T-cell (primary cell): ENCODE measurements around the gene POMGNT2. TPM values are rescaled to one million over a fixed set of nuclear protein-coding genes. Genes with fewer than 3 reads are reported as not detected.

Source experiments
- ATAC-seq, 4 experiments: fragments of 200-7000 bp in 3 of 4; fragments of 150-1000 bp in 1 of 4; cut with Tn5 transposase; replicated peaks in 1 of 4; 1 replicate in 3 of 4; 2 replicates in 1 of 4; pipeline ENCODE4 v1.10.0; 2021; ENCODE audit warnings: moderate library complexity in 3 of 4, mild to moderate bottlenecking in 2 of 4, moderate number of reproducible peaks in 1 of 4
- CTCF ChIA-PET, 2 donors: fragments of 300-600 bp; sonication (Branson Sonifier 250); formaldehyde crosslinking; loops; one replicate each; lab custom pipeline; 2022; ENCODE audit warnings: antibody characterized with exemption in 2 of 2; lab: Charles Lee
- POLR2A ChIA-PET, 2 donors: fragments of 300-600 bp; sonication (Branson Sonifier 250); formaldehyde crosslinking; loops; one replicate each; lab custom pipeline; 2022; ENCODE audit warnings: antibody characterized with exemption in 2 of 2; lab: Charles Lee
- DNase-seq, 35 experiments: peaks; one replicate each; pipeline versions ENCODE4 v3.0.0 to v3.0.0-alpha.2; 2013 to 2023
- H3K27ac ChIP-seq: one replicate; pipeline ENCODE4 v1.5.1; 2013; ENCODE audit warnings: low read length
- H3K27me3 ChIP-seq, 2 experiments: replicated peaks in 1 of 2; 1 replicate in 1 of 2; 2 replicates in 1 of 2; pipeline versions ENCODE4 v1.6.1 to v1.7.0; 2013; ENCODE audit warnings: low read length in 1 of 2, mixed read lengths in 1 of 2; ENCODE audit not compliant: control insufficient read depth in 2 of 2, insufficient read depth in 2 of 2; ENCODE audit errors: extremely low read depth in 1 of 2
- H3K36me3 ChIP-seq, 2 donors: 1 replicate in 1 of 2; 2 replicates in 1 of 2; pipeline versions ENCODE4 v1.6.1 to v1.7.0; 2013; ENCODE audit warnings: low read length in 1 of 2; ENCODE audit not compliant: control insufficient read depth in 2 of 2, insufficient read depth in 1 of 2; ENCODE audit errors: extremely low read depth in 1 of 2
- H3K4me1 ChIP-seq, 2 experiments: 1 replicate in 1 of 2; 2 replicates in 1 of 2; pipeline versions ENCODE4 v1.6.1 to v1.7.0; 2013; ENCODE audit warnings: low read length in 2 of 2, mixed read lengths in 1 of 2; ENCODE audit not compliant: insufficient read depth in 2 of 2, control insufficient read depth in 1 of 2; ENCODE audit errors: extremely low read depth in 1 of 2
- H3K4me3 ChIP-seq, 2 donors: 1 replicate in 1 of 2; 2 replicates in 1 of 2; pipeline versions ENCODE4 v1.5.1 to v1.7.0; 2013; ENCODE audit warnings: mild to moderate bottlenecking in 2 of 2, low read length in 1 of 2, moderate library complexity in 1 of 2; ENCODE audit not compliant: control insufficient read depth in 1 of 2; ENCODE audit errors: extremely low read depth in 1 of 2
- H3K9me3 ChIP-seq: 2 replicates; pipeline ENCODE4 v1.7.0; 2013
- H3K27ac Mint-ChIP-seq, 2 donors: one replicate each; pipeline ENCODE4 v1.8.0; 2020 to 2021; ENCODE audit warnings: mild to moderate bottlenecking in 2 of 2, mixed read lengths in 2 of 2
- H3K27me3 Mint-ChIP-seq, 2 donors: one replicate each; pipeline ENCODE4 v1.8.0; 2021 to 2022; ENCODE audit warnings: mixed read lengths in 2 of 2
- H3K36me3 Mint-ChIP-seq: one replicate; pipeline ENCODE4 v1.8.0; 2021; ENCODE audit warnings: mixed read lengths
- H3K4me1 Mint-ChIP-seq, 3 donors: one replicate each; pipeline ENCODE4 v1.8.0; 2020 to 2022; ENCODE audit warnings: mixed read lengths in 3 of 3, mild to moderate bottlenecking in 1 of 3
- H3K4me3 Mint-ChIP-seq, 3 donors: one replicate each; pipeline ENCODE4 v1.8.0; 2020 to 2022; ENCODE audit warnings: mild to moderate bottlenecking in 3 of 3, mixed read lengths in 3 of 3, moderate library complexity in 3 of 3
- H3K9me3 Mint-ChIP-seq, 3 donors: one replicate each; pipeline ENCODE4 v1.8.0; 2020 to 2022; ENCODE audit warnings: mixed read lengths in 3 of 3
- WGBS: methylation state at CpG from one replicate; pipeline ENCODE4 v1.1.5; 2013; ENCODE audit warnings: missing lambda C conversion rate; ENCODE audit not compliant: insufficient coverage; 5-methylcytosine and 5-hydroxymethylcytosine counted together
- total RNA-seq, 35 experiments: library from RNA in 6 of 35; stranded (reverse) in 6 of 35; fragments of 120-200 nt in 1 of 35; gene quantifications; one replicate each; pipeline versions ENCODE4 v1.2.1 to v1.2.4 and lab custom pipeline; 2013 to 2026

Gene POMGNT2
- total RNA-seq, 5 donors from 2014 or later (not counting 1 experiment from before 2014, with no cell fraction given), result 4.6 to 6.3 (median 5.6) TPM

- no peaks in the 10 kb centered on the region for H3K9me3 ChIP-seq
- Mint-ChIP-seq H3K27ac (no peak overlapping the region), H3K4me1 (peaks cover 3 to 9% (median 6%) of the 10 kb centered on the region in 3 donors), H3K4me3 (no peak overlapping the region), H3K9me3 (no peaks in the 10 kb centered on the region), H3K36me3 (no peaks in the 10 kb centered on the region), H3K27me3 (peaks cover 0 to 4% of the 10 kb centered on the region in 2 donors)
- DNase-seq (no peak), ATAC-seq (no peak)
- ChIA-PET POLR2A (no interaction called here), CTCF (no interaction called here)
- no peaks in the 10 kb centered on the region for H3K4me1 ChIP-seq
- H3K27ac ChIP-seq, result no peak overlapping the region
- H3K36me3 ChIP-seq, result no peaks in the 10 kb centered on the region
- WGBS, result 63% methylated on average over 3 of the region's 7 CpGs
- no peak overlapping the region for H3K4me3 ChIP-seq
- peaks cover 0 to 6% of the 10 kb centered on the region in 2 experiments for H3K27me3 ChIP-seq
Measured at GRCh38 chr3:43144761-43145490, 39.0 kb upstream of the POMGNT2 start.

GRCh38 chr3:43142472-43142871 is 36.6 kb upstream of the POMGNT2 start:
- no peaks in the 10 kb centered on the region for H3K36me3 ChIP-seq
- DNase-seq, result no peak
- POLR2A ChIA-PET, result interaction anchor here in 1 of 2 donors (0.6 kb wide), 1 partner anchor 9 kb away, joined by 3 read pairs; no protein-coding TSS in a partner anchor
- H3K4me1 Mint-ChIP-seq, result peaks cover 3 to 9% (median 6%) of the 10 kb centered on the region in 3 donors
- peaks cover 0 to 6% of the 10 kb centered on the region in 2 experiments for H3K27me3 ChIP-seq
- H3K9me3 Mint-ChIP-seq, result peaks cover 0 to 4% (median 0%) of the 10 kb centered on the region in 3 donors
- peaks cover 4% of the 10 kb centered on the region for H3K36me3 Mint-ChIP-seq
- no peaks in the 10 kb centered on the region for H3K4me1 ChIP-seq
- CTCF ChIA-PET, result interaction anchor here (0.6 to 0.7 kb wide), 2 partner anchors 12 to 439 kb away, joined by 3 to 6 read pairs; no protein-coding TSS in a partner anchor
- no peak for ATAC-seq
- no peak overlapping the region for H3K27ac Mint-ChIP-seq
- no peak overlapping the region for H3K4me3 Mint-ChIP-seq
- H3K4me3 ChIP-seq, result no peak overlapping the region
- no peaks in the 10 kb centered on the region for H3K9me3 ChIP-seq
- H3K27me3 Mint-ChIP-seq, result peaks cover 0 to 4% of the 10 kb centered on the region in 2 donors
- WGBS, result 44% methylated on average over 1 of the region's 3 CpGs
- no peak overlapping the region for H3K27ac ChIP-seq

DNA sequence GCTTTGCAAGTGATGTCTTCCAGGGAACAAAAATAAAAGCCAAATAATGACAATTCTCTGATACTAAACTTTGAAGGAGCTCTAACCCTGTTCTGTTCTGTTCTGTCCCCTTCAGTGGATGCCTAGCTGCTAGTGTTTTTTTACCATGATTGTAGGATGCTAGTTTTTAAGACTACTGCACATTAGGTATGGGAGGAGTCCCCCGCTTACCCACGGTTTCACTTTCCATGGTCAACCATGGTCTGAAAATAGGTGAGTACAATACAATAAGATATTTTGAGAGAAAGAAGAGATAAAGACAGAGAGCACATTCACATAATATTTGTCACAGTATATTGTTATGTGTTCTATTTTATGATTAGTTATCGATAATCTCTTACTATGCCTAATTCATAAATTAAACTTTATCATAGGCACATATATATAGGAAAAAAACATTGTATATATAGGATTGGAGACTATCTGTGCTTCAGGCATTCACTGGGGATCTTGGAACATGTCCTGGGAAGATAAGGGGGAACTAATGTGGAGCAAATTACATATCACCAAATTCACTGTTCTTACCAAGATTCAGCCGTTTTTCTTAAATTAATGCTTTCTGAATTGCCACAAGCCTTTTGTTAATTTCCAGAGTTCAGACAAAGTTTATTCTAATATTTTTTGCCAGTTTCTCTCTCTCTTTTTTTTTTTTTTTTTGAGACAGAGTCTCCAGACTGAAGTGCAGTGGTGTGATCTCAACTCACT is 32.8 kb upstream of the POMGNT2 start:
- Mint-ChIP-seq H3K36me3 (peaks cover 10% of the 10 kb centered on the region), H3K27ac (no peak overlapping the region), H3K4me1 (peaks cover 3 to 9% (median 6%) of the 10 kb centered on the region in 3 donors), H3K27me3 (peaks cover 0 to 4% of the 10 kb centered on the region in 2 donors), H3K4me3 (no peak overlapping the region), H3K9me3 (peaks cover 6 to 15% (median 8%) of the 10 kb centered on the region in 3 donors)
- CTCF ChIA-PET, result no interaction called here
- Histone ChIP-seq H3K4me3 (no peak overlapping the region), H3K27me3 (no peaks in the 10 kb centered on the region), H3K9me3 (peaks cover 3% of the 10 kb centered on the region), H3K4me1 (no peaks in the 10 kb centered on the region), H3K36me3 (no peaks in the 10 kb centered on the region), H3K27ac (no peak overlapping the region)
- ATAC-seq (no peak), DNase-seq (no peak)
- WGBS, result no CpG with 5 or more reads among the region's 4 CpGs
- POLR2A ChIA-PET, result no interaction called here

DNA sequence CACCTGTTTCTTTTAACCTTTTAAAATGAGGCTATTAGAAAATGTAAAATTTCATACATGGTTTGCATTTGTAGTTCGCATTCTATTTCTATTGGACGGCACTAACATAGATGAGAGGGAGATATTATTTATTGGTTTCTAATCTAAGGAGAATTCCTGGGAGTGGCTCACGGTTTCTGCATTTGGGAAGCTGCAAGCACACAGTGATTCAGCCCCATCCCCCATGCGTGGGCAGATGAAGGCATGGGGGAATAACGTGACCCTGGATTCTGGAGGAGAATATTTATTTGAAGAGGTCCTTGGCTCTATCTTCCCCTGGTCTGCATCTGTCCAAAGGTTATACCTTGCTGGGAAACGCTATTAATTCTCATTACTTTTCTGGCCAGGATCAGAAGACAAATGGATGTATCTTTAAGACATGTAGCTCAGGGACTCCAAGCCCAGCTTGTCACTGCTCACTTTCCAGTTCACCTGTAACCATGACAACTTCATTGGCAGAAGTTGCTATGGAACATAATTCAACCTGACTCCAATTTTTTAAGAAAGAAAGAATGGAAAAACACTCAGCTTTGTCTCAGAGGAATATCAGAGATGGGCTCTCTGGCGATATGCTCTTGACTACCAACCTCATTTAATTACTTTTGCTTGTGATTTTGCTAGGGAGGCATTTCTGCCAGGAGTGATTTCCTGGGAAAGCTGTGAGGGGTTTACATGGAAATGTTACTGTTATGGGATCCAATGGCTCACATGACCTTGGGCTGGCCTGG is 27.2 kb upstream of the POMGNT2 start:
- Mint-ChIP-seq H3K9me3 (peaks cover 6 to 15% (median 8%) of the 10 kb centered on the region in 3 donors), H3K4me1 (no peaks in the 10 kb centered on the region), H3K27me3 (no peaks in the 10 kb centered on the region), H3K4me3 (no peak overlapping the region), H3K36me3 (peaks cover 10% of the 10 kb centered on the region), H3K27ac (no peak overlapping the region)
- POLR2A ChIA-PET, result no interaction called here
- peaks cover 0 to 3% of the 10 kb centered on the region in 2 experiments for H3K27me3 ChIP-seq
- H3K9me3 ChIP-seq, result peaks cover 3% of the 10 kb centered on the region
- no peak overlapping the region for H3K4me3 ChIP-seq
- CTCF ChIA-PET, result no interaction called here
- DNase-seq, result no peak
- no peaks in the 10 kb centered on the region for H3K4me1 ChIP-seq
- ATAC-seq, result no peak
- 92% methylated on average over 3 of the region's 7 CpGs for WGBS
- no peak overlapping the region for H3K27ac ChIP-seq
- H3K36me3 ChIP-seq, result no peaks in the 10 kb centered on the region

GRCh38 chr3:43132193-43132592 is 26.3 kb upstream of the POMGNT2 start:
- Histone ChIP-seq H3K4me3 (no peak overlapping the region), H3K27me3 (peaks cover 0 to 3% of the 10 kb centered on the region in 2 experiments), H3K36me3 (no peaks in the 10 kb centered on the region), H3K9me3 (peaks cover 3% of the 10 kb centered on the region), H3K27ac (no peak overlapping the region), H3K4me1 (no peaks in the 10 kb centered on the region)
- H3K27me3 Mint-ChIP-seq, result no peaks in the 10 kb centered on the region
- peaks cover 6% of the 10 kb centered on the region for H3K36me3 Mint-ChIP-seq
- no peak overlapping the region for H3K27ac Mint-ChIP-seq
- ATAC-seq (no peak), DNase-seq (no peak)
- H3K9me3 Mint-ChIP-seq, result peaks cover 6 to 11% (median 8%) of the 10 kb centered on the region in 3 donors
- no peaks in the 10 kb centered on the region for H3K4me1 Mint-ChIP-seq
- POLR2A ChIA-PET, result no interaction called here
- no peak overlapping the region for H3K4me3 Mint-ChIP-seq
- CTCF ChIA-PET, result no interaction called here
- WGBS, result no CpG with 5 or more reads among the region's 3 CpGs

GRCh38 chr3:43128464-43128863 is 22.6 kb upstream of the POMGNT2 start:
- H3K27me3 ChIP-seq, result peaks cover 0 to 3% of the 10 kb centered on the region in 2 experiments
- H3K36me3 Mint-ChIP-seq, result peaks cover 4% of the 10 kb centered on the region
- H3K4me3 Mint-ChIP-seq, result no peak overlapping the region
- POLR2A ChIA-PET, result no interaction called here
- no peak overlapping the region for H3K27ac Mint-ChIP-seq
- no peak overlapping the region for H3K4me3 ChIP-seq
- DNase-seq (no peak), ATAC-seq (no peak)
- peaks cover 0 to 15% (median 6%) of the 10 kb centered on the region in 3 donors for H3K9me3 Mint-ChIP-seq
- H3K27me3 Mint-ChIP-seq, result peaks cover 0 to 3% of the 10 kb centered on the region in 2 donors
- H3K9me3 ChIP-seq, result no peaks in the 10 kb centered on the region
- H3K27ac ChIP-seq, result no peak overlapping the region
- CTCF ChIA-PET, result no interaction called here
- no peaks in the 10 kb centered on the region for H3K36me3 ChIP-seq
- no peaks in the 10 kb centered on the region for H3K4me1 ChIP-seq
- no peaks in the 10 kb centered on the region for H3K4me1 Mint-ChIP-seq
